Stimulated activated CD8-positive, alpha-beta memory T cell treated with anti-CD3 and anti-CD28 coated beads, Interleukin-7, amount 100 ng/mL, for 24 hours (primary cell): ENCODE results near the gene CEP192.

ENCODE experiments used
- DNase-seq: peaks from one replicate; pipeline ENCODE4 v3.0.0-alpha.2; 2020; ENCODE audit warnings: low read depth

The CEP192 gene

DNA sequence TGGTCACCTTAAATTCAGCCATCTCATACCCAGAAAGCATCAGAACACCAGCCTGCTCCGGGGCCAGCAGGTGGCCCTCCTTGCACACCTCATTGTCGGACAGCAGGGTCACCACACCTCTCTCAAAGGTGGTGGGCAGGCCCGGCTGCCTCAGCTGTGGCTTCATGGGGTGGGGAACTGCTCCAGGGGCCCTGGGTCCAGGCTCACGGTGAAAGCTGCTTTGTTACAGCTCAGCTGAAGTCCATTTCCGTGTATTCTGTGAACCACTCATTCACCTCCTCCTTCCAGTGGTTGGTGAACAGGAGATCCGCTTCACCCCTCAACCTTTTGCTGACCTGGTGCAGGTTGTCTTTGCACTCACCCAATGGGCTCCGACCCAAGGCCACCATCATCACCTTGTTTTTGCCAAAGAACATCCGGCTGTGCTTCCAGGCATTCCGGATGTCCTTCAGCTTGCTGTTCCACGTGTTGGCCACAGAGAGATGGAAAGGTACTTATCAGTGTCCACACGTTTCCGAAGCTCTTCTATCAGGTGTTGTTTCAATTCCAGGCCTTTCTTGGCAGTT, 148.8 kb downstream of the CEP192 start:
- DNase-seq = no peak

DNA sequence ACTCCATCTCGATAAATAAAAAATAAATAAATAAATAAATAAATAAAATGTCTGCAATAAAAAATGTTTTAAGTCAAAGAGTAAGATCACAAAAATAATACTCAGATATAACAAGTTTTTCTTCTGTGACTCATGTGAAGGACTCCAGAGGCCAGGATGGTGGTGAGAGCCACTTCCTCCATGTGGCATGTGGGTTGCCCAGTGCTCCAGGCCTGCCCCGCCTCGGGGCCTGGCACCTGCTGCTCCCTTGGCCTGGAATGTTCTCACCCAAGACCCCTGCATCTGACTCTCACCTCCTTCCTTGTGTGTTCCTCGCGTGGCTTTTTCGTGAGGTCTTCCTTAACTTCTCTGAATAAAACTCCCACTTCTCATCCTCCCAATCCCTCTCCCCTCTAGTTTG, 150.0 kb downstream of the CEP192 start:
- DNase-seq = no peak

DNA sequence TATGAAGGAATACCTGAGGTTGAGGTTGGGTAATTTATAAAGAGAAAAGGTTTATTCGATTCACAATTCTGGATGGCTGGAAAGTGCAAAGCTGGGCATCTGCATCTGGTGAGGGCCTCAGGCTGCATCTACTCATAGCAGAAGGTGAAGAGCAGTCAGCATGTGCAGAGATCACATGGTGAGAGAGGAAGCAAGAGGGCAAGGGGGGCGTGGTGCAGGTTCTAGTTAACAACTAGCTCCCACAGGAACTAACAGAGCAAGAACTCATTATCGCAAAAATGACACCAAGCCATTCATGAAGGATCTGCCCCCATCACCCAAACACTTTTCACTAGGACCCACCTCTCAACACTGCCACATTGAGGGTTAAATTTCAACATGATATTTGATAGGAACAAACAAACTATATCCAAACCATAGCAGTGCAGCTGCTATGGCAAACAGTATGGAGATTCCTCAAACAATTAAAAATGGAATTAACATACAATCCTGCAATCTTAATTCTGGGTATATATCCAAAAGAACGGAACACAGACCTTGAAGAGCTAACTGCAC, 154.6 kb downstream of the CEP192 start:
- DNase-seq = no peak

DNA sequence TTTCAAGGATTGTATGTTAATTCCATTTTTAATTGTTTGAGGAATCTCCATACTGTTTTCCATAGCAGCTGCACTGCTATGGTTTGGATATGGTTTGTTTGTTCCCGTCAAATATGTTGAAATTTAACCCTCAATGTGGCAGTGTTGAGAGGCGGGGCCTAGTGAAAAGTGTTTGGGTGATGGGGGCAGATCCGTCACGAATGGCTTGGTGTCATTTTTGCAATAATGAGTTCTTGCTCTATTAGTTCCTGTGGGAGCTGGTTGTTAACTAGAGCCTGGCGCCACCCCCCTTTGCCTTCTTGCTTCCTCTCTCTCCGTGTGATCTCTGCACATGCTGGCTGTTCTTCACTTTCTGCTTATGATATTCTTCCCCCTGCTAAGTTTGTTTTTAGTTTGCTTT, 156.0 kb downstream of the CEP192 start:
- DNase-seq = no peak

DNA sequence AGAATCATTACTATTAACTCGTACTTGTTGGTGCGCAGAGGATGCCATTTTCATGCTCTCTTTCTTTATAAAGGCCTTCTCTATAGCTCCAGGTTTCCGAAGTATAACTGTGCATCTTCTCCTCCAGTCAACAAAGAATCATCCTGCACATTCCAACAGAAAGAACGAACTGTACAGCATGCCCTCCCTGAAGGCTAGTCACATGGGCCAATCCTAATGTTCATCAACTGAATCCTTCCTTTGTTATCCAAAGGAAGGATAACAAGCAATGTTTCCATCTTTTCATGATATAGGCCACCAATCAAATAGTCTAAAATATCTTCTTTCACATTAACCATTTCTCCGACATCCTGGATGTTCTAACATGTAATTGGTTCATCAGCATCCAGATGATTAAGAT, 160.5 kb downstream of the CEP192 start:
- DNase-seq = no peak

DNA sequence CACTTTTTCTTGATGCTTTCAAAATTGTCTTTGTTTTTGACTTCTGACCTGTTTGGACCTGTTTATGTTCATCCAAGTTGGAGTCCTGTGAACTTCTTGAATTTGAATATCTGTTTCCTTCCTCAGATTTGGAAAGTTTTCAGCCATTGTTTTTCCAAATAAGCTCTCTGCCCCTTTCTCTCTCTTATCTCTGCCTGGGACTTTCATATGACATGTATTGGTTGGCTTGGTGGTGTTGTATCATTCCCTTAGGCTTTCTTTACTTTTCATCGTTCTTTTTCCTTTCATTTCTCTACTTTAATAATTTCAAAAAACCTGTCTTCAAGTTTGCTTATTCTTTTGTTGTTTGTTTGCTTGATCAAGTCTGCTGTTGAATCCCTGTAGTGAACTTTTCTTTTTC, 167.3 kb downstream of the CEP192 start:
- DNase-seq = no peak

DNA sequence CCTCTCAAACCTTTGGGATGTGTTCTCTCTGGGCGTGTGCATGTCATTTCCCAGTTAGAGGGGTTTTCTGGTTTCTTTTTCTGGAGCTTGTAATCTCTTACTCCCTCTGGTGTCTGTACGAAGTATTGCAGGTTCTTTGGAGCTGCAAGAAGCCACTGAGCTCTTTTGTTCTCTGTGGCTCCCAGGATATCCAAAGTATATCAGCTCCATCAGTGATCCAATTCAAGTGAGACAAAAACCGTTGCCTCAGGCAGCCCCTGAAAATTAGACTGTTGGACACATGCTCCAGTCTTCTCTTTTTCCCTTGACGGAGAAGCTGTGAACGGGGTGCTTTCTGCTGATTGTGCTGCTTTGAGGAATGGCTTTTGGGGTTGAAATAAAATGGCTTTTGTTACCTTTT, 168.4 kb downstream of the CEP192 start:
- no peak for DNase-seq

DNA sequence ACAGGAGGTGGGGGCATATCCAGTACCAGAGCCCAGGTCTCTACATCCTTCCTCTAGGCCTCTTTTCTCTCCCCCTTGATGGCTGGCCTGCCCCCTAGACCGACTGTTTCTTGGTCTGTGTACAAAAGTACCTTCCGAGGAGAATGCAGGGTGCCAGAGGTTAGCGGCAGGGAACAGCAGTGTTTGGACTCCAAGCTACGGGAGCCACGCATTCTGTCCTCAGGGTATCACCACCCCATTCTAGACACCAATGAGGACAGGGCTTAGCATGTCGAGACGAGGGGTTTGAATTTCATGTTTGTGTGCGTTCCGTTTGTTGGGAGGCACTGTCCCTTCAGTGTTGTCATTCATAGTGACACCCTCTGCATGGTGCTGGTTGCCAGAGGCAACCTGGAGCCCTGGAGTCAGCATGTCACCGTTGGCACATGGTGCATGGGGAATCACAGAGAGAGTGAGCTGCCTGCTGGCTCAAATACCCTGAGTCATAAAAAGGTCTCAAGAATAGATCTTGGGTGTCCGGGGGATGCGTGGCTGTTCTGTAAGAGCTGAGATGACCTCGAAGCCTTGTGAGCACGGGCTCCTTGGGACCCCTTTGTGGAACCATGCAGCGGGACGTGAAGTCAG, 170.2 kb downstream of the CEP192 start:
- no peak for DNase-seq

DNA sequence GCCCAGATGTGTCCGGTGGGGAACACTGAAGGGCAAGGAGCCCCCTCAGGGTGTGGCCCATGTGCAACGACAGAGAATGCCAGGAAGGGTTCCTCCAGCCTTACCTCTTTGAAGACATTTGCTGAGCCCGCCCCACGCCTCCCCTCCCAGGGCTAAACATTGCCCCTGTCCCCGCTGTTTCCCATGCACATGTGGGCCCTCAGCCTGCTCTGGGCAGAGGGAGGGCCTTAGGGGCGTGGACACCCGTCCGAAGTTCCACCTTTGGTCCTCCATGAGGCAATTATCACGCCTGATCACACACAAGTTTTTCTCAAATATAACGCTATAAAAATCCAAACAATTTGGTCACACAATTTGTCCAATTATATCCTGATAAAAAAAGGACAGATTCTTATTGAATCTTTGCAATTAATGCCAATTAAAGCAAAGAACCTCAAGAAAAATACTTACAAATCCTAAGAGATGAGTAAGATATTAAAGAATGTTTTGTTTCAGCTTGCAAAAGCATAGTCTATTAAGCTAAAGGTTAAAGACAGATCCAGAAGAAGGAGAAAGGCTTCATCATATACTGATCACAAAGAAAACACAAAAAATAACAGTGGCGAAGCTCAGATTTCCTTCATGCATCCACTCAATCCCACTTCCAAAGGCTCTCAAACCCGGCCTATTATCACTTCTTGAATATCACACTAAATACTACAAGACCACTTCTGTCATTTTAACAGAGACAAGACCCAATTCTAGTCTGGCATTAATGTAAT, 172.2 kb downstream of the CEP192 start:
- no peak for DNase-seq

DNA sequence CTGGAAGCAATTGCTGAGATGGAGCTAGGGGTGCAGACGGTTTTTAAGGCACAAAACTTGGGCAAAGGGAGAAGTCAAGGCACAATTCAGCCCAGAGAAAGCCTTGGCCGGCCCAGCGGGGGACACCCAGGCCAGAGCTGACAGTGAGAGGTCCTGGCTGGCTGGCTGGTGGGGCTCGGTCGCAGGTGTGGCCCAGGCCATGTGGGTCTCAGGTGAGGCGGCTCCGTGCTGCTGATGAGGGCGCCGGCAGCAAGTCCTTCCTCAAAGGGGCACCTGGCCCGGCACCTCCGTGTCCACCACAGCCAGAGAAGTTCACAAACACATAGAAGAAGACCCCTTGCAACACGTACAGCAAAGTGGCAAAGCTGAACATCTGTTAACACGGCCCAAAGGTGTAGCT, 173.2 kb downstream of the CEP192 start:
- no peak for DNase-seq

DNA sequence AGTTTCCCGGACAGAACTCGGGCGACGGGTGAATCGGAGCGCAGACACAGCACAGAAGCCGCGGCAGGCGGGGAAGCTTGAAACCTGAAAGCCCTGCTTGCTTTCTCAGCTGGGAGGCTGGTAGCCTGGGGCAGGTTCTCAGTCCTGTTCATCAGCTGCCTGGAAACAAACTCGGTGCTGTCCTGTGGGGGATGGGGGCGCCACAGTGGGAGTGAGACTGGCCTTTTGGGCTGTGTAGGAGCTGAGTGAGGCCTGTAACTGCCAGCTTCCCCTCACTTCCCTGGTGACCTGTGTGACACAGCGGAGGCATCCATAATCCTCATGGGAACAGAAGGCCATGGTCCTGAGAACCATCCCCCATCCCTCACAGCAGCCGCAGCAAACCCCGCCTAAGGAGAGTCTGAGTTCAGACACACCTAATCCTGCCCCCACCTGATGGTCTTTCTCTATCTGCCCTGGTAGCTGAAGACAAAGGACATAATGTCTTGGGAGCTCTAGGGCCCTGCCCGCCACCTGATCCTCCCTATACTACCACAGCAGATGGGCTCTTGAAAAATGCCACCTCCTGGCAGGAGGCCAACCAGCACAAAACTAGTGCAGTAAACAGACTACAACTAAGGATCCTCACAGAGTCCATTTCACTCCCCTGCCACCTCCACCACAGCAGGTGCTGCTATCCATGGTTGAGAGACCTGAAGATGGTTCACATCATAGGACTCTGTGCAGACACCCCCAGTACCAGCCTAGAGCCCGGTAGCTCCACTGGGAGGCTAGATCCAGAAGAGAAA, 174.7 kb downstream of the CEP192 start:
- DNase-seq = no peak

DNA sequence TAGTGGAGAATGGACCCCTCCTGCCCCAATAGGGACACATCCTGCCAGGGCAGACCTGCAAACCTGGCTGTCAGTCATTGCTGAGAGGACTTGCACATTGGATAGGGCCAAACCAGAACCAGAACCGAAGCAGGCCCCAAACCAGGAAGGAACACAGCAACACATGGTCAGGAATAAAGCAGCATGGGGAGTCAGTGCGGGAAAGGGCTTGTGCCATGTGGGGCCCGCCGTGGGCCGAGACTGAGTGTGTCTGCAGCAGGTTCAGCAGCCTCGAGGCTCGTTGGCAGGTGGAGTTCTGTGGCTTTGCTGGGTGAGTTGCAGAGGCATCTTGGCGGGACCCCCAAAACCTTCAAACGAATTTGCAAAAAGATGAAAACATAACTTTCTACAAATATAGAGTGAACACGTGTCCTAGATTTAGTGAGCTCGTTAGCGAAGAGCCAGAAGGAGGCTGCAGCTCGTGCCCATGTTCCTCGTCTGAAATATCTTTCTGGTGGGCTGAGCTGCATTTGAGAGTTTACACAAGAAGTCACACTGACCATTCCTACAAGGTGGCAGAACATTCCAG, 182.5 kb downstream of the CEP192 start:
- DNase-seq = no peak
